ENCODE results near the gene LEO1.

The LEO1 gene

GRCh38 chr15:51924156-51925068, 47.2 kb downstream of the LEO1 start:
- no peak for DNase-seq

- DNase-seq = no peak
Observed at GRCh38 chr15:51917493-51917892, 54.1 kb downstream of the LEO1 start.

- no peak for DNase-seq
Observed at GRCh38 chr15:51912528-51912927, 59.0 kb downstream of the LEO1 start.

GRCh38 chr15:51909584-51909983, 62.0 kb downstream of the LEO1 start:
- DNase-seq = no peak

GRCh38 chr15:51908316-51908715, 63.3 kb downstream of the LEO1 start:
- no peak for DNase-seq

- DNase-seq = no peak
Observed at GRCh38 chr15:51907136-51907862, 64.3 kb downstream of the LEO1 start.

GRCh38 chr15:51904931-51905330, 66.6 kb downstream of the LEO1 start:
- no peak for DNase-seq

GRCh38 chr15:51904421-51904820, 67.2 kb downstream of the LEO1 start:
- DNase-seq = no peak

GRCh38 chr15:51889486-51889885, 82.1 kb downstream of the LEO1 start:
- DNase-seq = no peak

GRCh38 chr15:51888593-51889195, 82.9 kb downstream of the LEO1 start:
- DNase-seq = no peak
